ENCODE measurements around the gene C6orf62.
"Not testable (repeated sequence)": the region's sequence is repeated elsewhere in the genome, so short reads cannot be mapped to it uniquely, and the experiment has no call there.

- TF ChIP-seq CTCF, POLR2AphosphoS5, POLR2A (IDR thresholded peaks at IDR 0.05): not testable (repeated sequence)
Measured at GRCh38 chr6:24765968-24766367, 47.0 kb upstream of the C6orf62 start.

Measured in stomach (tissue), 4 donors.